Stomach (tissue), 19 donors: ENCODE results near the gene ATP8A1. TPM values are rescaled to one million over a fixed set of nuclear protein-coding genes. Genes with fewer than 3 reads are reported as not detected.
"Not testable (repeated sequence)": the region's sequence is repeated elsewhere in the genome, so short reads cannot be mapped to it uniquely, and the experiment has no call there.

ENCODE experiments used
- DNase-seq, 2 donors: peaks; one replicate each; pipeline versions ENCODE4 v3.0.0 to v3.0.0-alpha.2; 2013 to 2019
- H3K27ac ChIP-seq, 5 donors: fragments of 200-600 bp in 4 of 5; sonication (generic) in 4 of 5; one replicate each; pipeline ENCODE4 v1.5.1; 2013 to 2019; ENCODE audit warnings: mild to moderate bottlenecking in 1 of 5, moderate library complexity in 1 of 5
- H3K27me3 ChIP-seq, 3 donors: fragments of 200-600 bp; sonication (generic); one replicate each; pipeline ENCODE4 v1.5.1; 2017 to 2019; ENCODE audit warnings: mixed run types in 1 of 3
- H3K36me3 ChIP-seq, 4 donors: fragments of 200-600 bp; sonication (generic); 1 replicate in 3 of 4; 2 replicates in 1 of 4; pipeline ENCODE4 v1.5.1; 2016 to 2019
- H3K4me1 ChIP-seq, 4 donors: fragments of 200-600 bp; sonication (generic); one replicate each; pipeline ENCODE4 v1.5.1; 2016 to 2019
- H3K4me3 ChIP-seq, 4 donors: fragments of 200-600 bp; sonication (generic) in 3 of 4; one replicate each; pipeline ENCODE4 v1.5.1; 2016 to 2019; ENCODE audit warnings: mild to moderate bottlenecking in 1 of 4
- H3K9me3 ChIP-seq, 4 donors: fragments of 200-600 bp; sonication (generic); one replicate each; pipeline ENCODE4 v1.5.1; 2016 to 2019
- CTCF ChIP-seq, 7 experiments: fragments of 450-650 bp in 4 of 7; fragments of 200-600 bp in 3 of 7; sonication (generic) in 3 of 7; IDR thresholded peaks; one replicate each; pipeline ENCODE4 v1.5.1; 2016 to 2019; ENCODE audit warnings: antibody characterized with exemption in 7 of 7, control low read depth in 2 of 7, mild to moderate bottlenecking in 1 of 7
- EP300 ChIP-seq: sonication (generic); formaldehyde crosslinking; IDR thresholded peaks from one replicate; pipeline ENCODE4 v1.6.1; 2017; ENCODE audit warnings: antibody characterized with exemption
- POLR2A ChIP-seq, 4 donors: fragments of 450-650 bp; IDR thresholded peaks; one replicate each; pipeline ENCODE4 v1.6.1; 2016; ENCODE audit warnings: antibody characterized with exemption in 4 of 4, control low read depth in 2 of 4, mild to moderate bottlenecking in 1 of 4, moderate library complexity in 1 of 4
- POLR2AphosphoS5 ChIP-seq, 3 donors: sonication (generic); formaldehyde crosslinking; IDR thresholded peaks; one replicate each; pipeline ENCODE4 v1.6.1; 2016; ENCODE audit warnings: antibody characterized with exemption in 3 of 3
- WGBS, 5 donors: extraction: QIAGEN DNeasy Blood & Tissue Kit in 3 of 5; methylation state at CpG; one replicate each; pipeline versions ENCODE4 v1.1.5 to v1.1.7; 2013 to 2018; 5-methylcytosine and 5-hydroxymethylcytosine counted together
- intact Hi-C: fragments of 100-400 bp; cut with DNase I; formaldehyde crosslinking; loops from one replicate; pipeline ENCODE4 v1.15.1; 2023; ENCODE audit warnings: low total_unique reads
- long read RNA-seq, 10 donors: transcript quantifications; one replicate each; lab custom pipeline, GENCODE V29; 2026
- polyA plus RNA-seq, 3 donors: library from polyadenylated mRNA; stranded (reverse); fragments of 200-250 nt; gene quantifications; one replicate each; pipeline ENCODE4 v1.2.3, GENCODE V29; 2013
- total RNA-seq, 5 donors: library from RNA; depleted of rRNA; stranded (reverse); fragments of >200 nt; gene quantifications; one replicate each; pipeline versions ENCODE4 v1.1.0 to v1.2.3, GENCODE V29; 2014 to 2016
- donor health status: healthy with polysubstance abuse.
- donor health status: Bipolar disorder and iron deficiency.
- donor health status: healthy.

Gene ATP8A1
- total RNA-seq (100 to 1,000 TPM in 1 of 5 donors, 10 to 100 TPM in 4; 15.8 to 104 (median 54.0) TPM), polyA plus RNA-seq (1 to 10 TPM; 2.6 to 5.1 (median 2.8) TPM)
- long read RNA-seq, donor 1 = 0 reads
- long read RNA-seq, donor 2 = 0 reads
- long read RNA-seq, donor 3 = 0 reads
- long read RNA-seq, donor 4 = 0 reads
- long read RNA-seq, donor 5, full-length matches to known transcripts = 2 of 2 reads
- long read RNA-seq, donor 5, partial matches to known transcripts = 0 of 2 reads
- long read RNA-seq, donor 5, other reads (novel, unspliced or antisense) = 0 of 2 reads
- long read RNA-seq, donor 6 = 0 reads
- long read RNA-seq, donor 7, full-length matches to known transcripts = 1 of 1 reads
- long read RNA-seq, donor 7, partial matches to known transcripts = 0 of 1 reads
- long read RNA-seq, donor 7, other reads (novel, unspliced or antisense) = 0 of 1 reads
- long read RNA-seq, donor 8, partial matches to known transcripts = 0 of 1 reads
- long read RNA-seq, donor 8, other reads (novel, unspliced or antisense) = 0 of 1 reads
- long read RNA-seq, donor 9 = 0 reads
- long read RNA-seq, donor 10 = 0 reads

GRCh38 chr4:42656944-42657792 lies at the start of gene ATP8A1:
Gene ATP8A1 (minus strand): TSS chr4:42657105. CDS start chr4:42656873, 232 bp downstream.
- intact Hi-C loops = no loop called here
- peaks cover 21 to 49% (median 42%) of the 10 kb centered on the region in 4 donors for H3K4me1 ChIP-seq
- TF ChIP-seq POLR2AphosphoS5 (IDR thresholded peaks at IDR 0.05) (peak in 2 of 3 donors; percentile 60 to 83), CTCF (IDR thresholded peaks at IDR 0.05) (peak in 1 of 7 experiments; percentile 12), POLR2A (IDR thresholded peaks at IDR 0.05) (peak in 1 of 4 donors; percentile 31), EP300 (no peak)
- H3K27me3 ChIP-seq = no peaks in the 10 kb centered on the region
- no peaks in the 10 kb centered on the region for H3K9me3 ChIP-seq
- peak; percentile 95 to 98 for DNase-seq
- 0% methylated on average over 19 to 74 of the region's 74 CpGs for WGBS, 5 donors
- H3K36me3 ChIP-seq = no peaks in the 10 kb centered on the region
- peak within 1 kb of the TSS; percentile 92 to 98 (median 96) for H3K4me3 ChIP-seq
- peak within 1 kb of the TSS; percentile 85 to 93 (median 90) for H3K27ac ChIP-seq

GRCh38 chr4:42706086-42706485 lies 49.2 kb upstream of the ATP8A1 start:
- no peaks in the 10 kb centered on the region for H3K27me3 ChIP-seq
- 70 to 79% (median 73%) methylated on average over 4 of the region's 4 CpGs for WGBS, 5 donors
- H3K4me3 ChIP-seq = no peak overlapping the region
- no peak for DNase-seq
- intact Hi-C loops = no loop called here
- TF ChIP-seq POLR2A (IDR thresholded peaks at IDR 0.05) (no peak), POLR2AphosphoS5 (IDR thresholded peaks at IDR 0.05) (no peak), EP300 (no peak), CTCF (IDR thresholded peaks at IDR 0.05) (no peak)
- peaks cover 0 to 8% (median 3%) of the 10 kb centered on the region in 4 donors for H3K4me1 ChIP-seq
- no peaks in the 10 kb centered on the region for H3K36me3 ChIP-seq
- no peak overlapping the region for H3K27ac ChIP-seq
- no peaks in the 10 kb centered on the region for H3K9me3 ChIP-seq

- no peak for DNase-seq
- no peaks in the 10 kb centered on the region for H3K27me3 ChIP-seq
- H3K27ac ChIP-seq = no peak overlapping the region
- no peaks in the 10 kb centered on the region for H3K36me3 ChIP-seq
- no peaks in the 10 kb centered on the region for H3K4me1 ChIP-seq
- intact Hi-C loops = no loop called here
- H3K4me3 ChIP-seq = no peak overlapping the region
- WGBS, 5 donors = 70 to 77% (median 72%) methylated on average over 5 of the region's 5 CpGs
- no peak for TF ChIP-seq EP300
- no peak for TF ChIP-seq CTCF (IDR thresholded peaks at IDR 0.05)
- no peak for TF ChIP-seq POLR2AphosphoS5 (IDR thresholded peaks at IDR 0.05)
- TF ChIP-seq POLR2A (IDR thresholded peaks at IDR 0.05) = no peak
- no peaks in the 10 kb centered on the region for H3K9me3 ChIP-seq
These were observed 46.9 kb upstream of the ATP8A1 start for GRCh38 chr4:42703813-42704212.

GRCh38 chr4:42702895-42703294 lies 46.0 kb upstream of the ATP8A1 start:
- intact Hi-C loops = no loop called here
- Histone ChIP-seq H3K27me3 (no peaks in the 10 kb centered on the region), H3K27ac (no peak overlapping the region), H3K36me3 (no peaks in the 10 kb centered on the region), H3K9me3 (no peaks in the 10 kb centered on the region), H3K4me3 (no peak overlapping the region), H3K4me1 (no peaks in the 10 kb centered on the region)
- WGBS, 5 donors = 68 to 84% (median 80%) methylated on average over 3 of the region's 3 CpGs
- TF ChIP-seq POLR2AphosphoS5 (IDR thresholded peaks at IDR 0.05) (no peak), CTCF (IDR thresholded peaks at IDR 0.05) (no peak), EP300 (no peak), POLR2A (IDR thresholded peaks at IDR 0.05) (no peak)
- no peak for DNase-seq

GRCh38 chr4:42701780-42702179 lies 44.9 kb upstream of the ATP8A1 start:
- intact Hi-C loops, H3K27ac ChIP-seq, H3K27me3 ChIP-seq, H3K4me1 ChIP-seq, H3K9me3 ChIP-seq, H3K36me3 ChIP-seq, H3K4me3 ChIP-seq, DNase-seq: not testable (repeated sequence)
- WGBS, 5 donors = 84 to 87% (median 86%) methylated on average over 7 of the region's 7 CpGs
